Caco-2 (cell line): ENCODE data around the gene VPS45. TPM values are rescaled to one million over a fixed set of nuclear protein-coding genes. Genes with fewer than 3 reads are reported as not detected.

Source experiments
- BruUV-seq: library from RNA; stranded (reverse); fragments of 400-500 nt; replicated peaks from 2 replicates; lab custom pipeline; 2021; lab: Mats Ljungman, UMichigan
- CTCF ChIA-PET: fragments of 300-600 bp; sonication (Branson Sonifier 250); formaldehyde crosslinking; loops from one replicate; lab custom pipeline; 2022; ENCODE audit warnings: antibody characterized with exemption; lab: Charles Lee
- POLR2A ChIA-PET: fragments of 300-600 bp; sonication (Branson Sonifier 250); formaldehyde crosslinking; loops from one replicate; lab custom pipeline; 2022; ENCODE audit warnings: antibody characterized with exemption; lab: Charles Lee
- DNase-seq, 2 experiments: peaks; one replicate each; pipeline versions ENCODE4 v3.0.0 to v3.0.0-alpha.2; 2020 to 2022
- H3K27me3 ChIP-seq: replicated peaks from 2 replicates; pipeline ENCODE4 v1.6.0; 2011; ENCODE audit warnings: low read length; ENCODE audit not compliant: control insufficient read depth, insufficient read depth
- H3K36me3 ChIP-seq: 2 replicates; pipeline ENCODE4 v1.5.1; 2011; ENCODE audit warnings: low read length; ENCODE audit not compliant: control insufficient read depth, insufficient read depth
- H3K4me1 ChIP-seq: fragments of 250-450 bp; sonication (Bioruptor Pico); 2 replicates; pipeline ENCODE4 v1.5.1; 2020; ENCODE audit warnings: mild to moderate bottlenecking
- H3K4me3 ChIP-seq: 2 replicates; pipeline ENCODE4 v1.5.1; 2011; ENCODE audit warnings: low read depth, mild to moderate bottlenecking, control low read depth, low read length
- H3K9me3 ChIP-seq: fragments of 250-450 bp; sonication (Bioruptor Pico); 2 replicates; pipeline ENCODE4 v1.5.1; 2020; ENCODE audit warnings: mild to moderate bottlenecking, moderate library complexity
- H3K27ac Mint-ChIP-seq: one replicate; pipeline ENCODE4 v1.8.0; 2022; ENCODE audit warnings: mixed read lengths; ENCODE audit not compliant: unreplicated experiment
- H3K27me3 Mint-ChIP-seq: one replicate; pipeline ENCODE4 v1.8.0; 2022; ENCODE audit warnings: mixed read lengths; ENCODE audit not compliant: insufficient read depth, unreplicated experiment
- H3K36me3 Mint-ChIP-seq: one replicate; pipeline ENCODE4 v1.8.0; 2022; ENCODE audit warnings: mild to moderate bottlenecking, mixed read lengths; ENCODE audit not compliant: insufficient read depth, unreplicated experiment
- H3K4me1 Mint-ChIP-seq: one replicate; pipeline ENCODE4 v1.8.0; 2022; ENCODE audit warnings: low read depth, mixed read lengths; ENCODE audit not compliant: unreplicated experiment
- H3K4me3 Mint-ChIP-seq: one replicate; pipeline ENCODE4 v1.8.0; 2022; ENCODE audit warnings: mild to moderate bottlenecking, moderate library complexity, mixed read lengths; ENCODE audit not compliant: unreplicated experiment
- H3K9me3 Mint-ChIP-seq: one replicate; pipeline ENCODE4 v1.8.0; 2022; ENCODE audit warnings: mixed read lengths; ENCODE audit not compliant: unreplicated experiment
- CTCF ChIP-seq, 2 experiments: fragments of 200-600 bp in 1 of 2; IDR thresholded peaks; 1 replicate in 1 of 2; 2 replicates in 1 of 2; pipeline versions ENCODE4 v1.5.1 to v1.8.0; 2011 to 2022; ENCODE audit warnings: antibody characterized with exemption in 1 of 2, control low read depth in 1 of 2, inconsistent platforms in 1 of 2, low read depth in 1 of 2, low read length in 1 of 2, mild to moderate bottlenecking in 1 of 2, moderate library complexity in 1 of 2; ENCODE audit not compliant: insufficient read depth in 1 of 2, severe bottlenecking in 1 of 2, unreplicated experiment in 1 of 2
- intact Hi-C: fragments of 100-400 bp; cut with micrococcal nuclease; formaldehyde crosslinking; loops from one replicate; pipeline ENCODE4 v1.10.0; 2022; ENCODE audit not compliant: unreplicated experiment
- total RNA-seq: library from RNA; stranded (reverse); gene quantifications from 2 replicates; pipeline ENCODE4 v1.2.3, GENCODE V29; 2022

The VPS45 gene
- total RNA-seq, 1 experiment from 2014 or later = 19.8 TPM

- no peaks in the 10 kb centered on the region for H3K36me3 ChIP-seq
- no peaks in the 10 kb centered on the region for H3K9me3 ChIP-seq
- CTCF ChIA-PET = no interaction called here
- no peak overlapping the region for H3K4me3 ChIP-seq
- H3K9me3 Mint-ChIP-seq = no peaks in the 10 kb centered on the region
- H3K4me1 ChIP-seq = peaks cover 29% of the 10 kb centered on the region
- no peak for DNase-seq
- no peaks in the 10 kb centered on the region for H3K27me3 ChIP-seq
- H3K27ac Mint-ChIP-seq = no peak overlapping the region
- BruUV-seq = no TSS peak
- no peak overlapping the region for H3K4me3 Mint-ChIP-seq
- peaks cover 25% of the 10 kb centered on the region for H3K4me1 Mint-ChIP-seq
- POLR2A ChIA-PET = no interaction called here
- H3K27me3 Mint-ChIP-seq = no peaks in the 10 kb centered on the region
- intact Hi-C loops = no loop called here
- TF ChIP-seq CTCF (IDR thresholded peaks at IDR 0.05; ENCODE audit: insufficient read depth in 1 of 2, low read depth in 1 of 2, low read length in 1 of 2, severe bottlenecking in 1 of 2, unreplicated experiment in 1 of 2) = no peak
- H3K36me3 Mint-ChIP-seq = no peaks in the 10 kb centered on the region
Measured at GRCh38 chr1:150024156-150024555, 43.4 kb upstream of the VPS45 start.

- no peak for TF ChIP-seq CTCF (IDR thresholded peaks at IDR 0.05; ENCODE audit: insufficient read depth in 1 of 2, low read depth in 1 of 2, low read length in 1 of 2, severe bottlenecking in 1 of 2, unreplicated experiment in 1 of 2)
- Histone ChIP-seq H3K27me3 (no peaks in the 10 kb centered on the region), H3K36me3 (no peaks in the 10 kb centered on the region), H3K4me1 (no peaks in the 10 kb centered on the region), H3K4me3 (no peak overlapping the region), H3K9me3 (no peaks in the 10 kb centered on the region)
- BruUV-seq = no TSS peak
- Mint-ChIP-seq H3K9me3 (no peaks in the 10 kb centered on the region), H3K27ac (no peak overlapping the region), H3K27me3 (no peaks in the 10 kb centered on the region), H3K4me1 (peaks cover 8% of the 10 kb centered on the region), H3K36me3 (no peaks in the 10 kb centered on the region), H3K4me3 (no peak overlapping the region)
- CTCF ChIA-PET = no interaction called here
- intact Hi-C loops = no loop called here
- POLR2A ChIA-PET = no interaction called here
- DNase-seq = no peak
Measured at GRCh38 chr1:150028322-150028721, 39.3 kb upstream of the VPS45 start.

DNA sequence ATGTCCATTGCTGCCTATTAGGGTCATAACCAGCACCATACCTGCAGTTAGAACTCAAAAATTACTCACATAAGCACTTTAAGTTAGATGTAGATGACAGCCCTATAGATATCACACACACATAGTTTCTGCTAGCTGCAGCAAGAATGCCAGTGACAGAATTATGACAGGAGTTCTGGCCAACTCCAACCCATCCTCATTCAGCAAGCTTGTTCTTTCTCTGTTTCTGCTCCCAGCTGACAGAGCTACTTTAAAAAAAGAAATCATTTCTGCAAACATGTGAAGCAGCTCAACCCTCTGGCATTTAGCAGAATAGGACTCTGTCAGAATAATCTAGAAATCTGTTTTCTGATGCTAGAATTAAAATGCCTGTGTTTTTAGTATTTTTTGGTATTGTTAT, 33.2 kb upstream of the VPS45 start:
- no TSS peak for BruUV-seq
- no peak for DNase-seq
- TF ChIP-seq CTCF (IDR thresholded peaks at IDR 0.05; ENCODE audit: insufficient read depth in 1 of 2, low read depth in 1 of 2, low read length in 1 of 2, severe bottlenecking in 1 of 2, unreplicated experiment in 1 of 2) = no peak
- Mint-ChIP-seq H3K9me3 (no peaks in the 10 kb centered on the region), H3K27ac (no peak overlapping the region), H3K4me1 (no peaks in the 10 kb centered on the region), H3K36me3 (no peaks in the 10 kb centered on the region), H3K27me3 (no peaks in the 10 kb centered on the region), H3K4me3 (no peak overlapping the region)
- ChIA-PET CTCF (no interaction called here), POLR2A (no interaction called here)
- no peaks in the 10 kb centered on the region for H3K9me3 ChIP-seq
- no peaks in the 10 kb centered on the region for H3K4me1 ChIP-seq
- H3K27me3 ChIP-seq = no peaks in the 10 kb centered on the region
- no peak overlapping the region for H3K4me3 ChIP-seq
- intact Hi-C loops = no loop called here
- H3K36me3 ChIP-seq = no peaks in the 10 kb centered on the region
